GM06990 (cell line): ENCODE data around the gene PLPP4.

Source experiments
- DNase-seq: peaks from one replicate; pipeline ENCODE4 v3.0.0-alpha.2; 2011; ENCODE audit not compliant: insufficient read length; ENCODE audit errors: extremely low read depth
- H3K27me3 ChIP-seq: replicated peaks from 2 replicates; pipeline ENCODE4 v1.6.0; 2011; ENCODE audit warnings: low read length; ENCODE audit not compliant: control insufficient read depth, insufficient read depth
- H3K36me3 ChIP-seq: 2 replicates; pipeline ENCODE4 v1.5.1; 2011; ENCODE audit warnings: low read length; ENCODE audit not compliant: control insufficient read depth, insufficient read depth
- H3K4me3 ChIP-seq: replicated peaks from 2 replicates; pipeline ENCODE4 v1.5.1; 2011; ENCODE audit warnings: low read depth, mild to moderate bottlenecking, control low read depth, low read length
- CTCF ChIP-seq: IDR thresholded peaks from 2 replicates; pipeline ENCODE4 v1.5.1; 2011; ENCODE audit warnings: low read length, control low read depth, mild to moderate bottlenecking, inconsistent platforms; ENCODE audit not compliant: insufficient read depth, poor library complexity, severe bottlenecking

Gene PLPP4

GRCh38 chr10:120460776-120461175, 3.7 kb downstream of the PLPP4 start:
- DNase-seq: no peak
- Histone ChIP-seq H3K4me3 (no peak overlapping the region), H3K36me3 (no peaks in the 10 kb centered on the region), H3K27me3 (peaks cover 6% of the 10 kb centered on the region; the same call in 1 of the 2 replicates)
- TF ChIP-seq CTCF: no peak

DNA sequence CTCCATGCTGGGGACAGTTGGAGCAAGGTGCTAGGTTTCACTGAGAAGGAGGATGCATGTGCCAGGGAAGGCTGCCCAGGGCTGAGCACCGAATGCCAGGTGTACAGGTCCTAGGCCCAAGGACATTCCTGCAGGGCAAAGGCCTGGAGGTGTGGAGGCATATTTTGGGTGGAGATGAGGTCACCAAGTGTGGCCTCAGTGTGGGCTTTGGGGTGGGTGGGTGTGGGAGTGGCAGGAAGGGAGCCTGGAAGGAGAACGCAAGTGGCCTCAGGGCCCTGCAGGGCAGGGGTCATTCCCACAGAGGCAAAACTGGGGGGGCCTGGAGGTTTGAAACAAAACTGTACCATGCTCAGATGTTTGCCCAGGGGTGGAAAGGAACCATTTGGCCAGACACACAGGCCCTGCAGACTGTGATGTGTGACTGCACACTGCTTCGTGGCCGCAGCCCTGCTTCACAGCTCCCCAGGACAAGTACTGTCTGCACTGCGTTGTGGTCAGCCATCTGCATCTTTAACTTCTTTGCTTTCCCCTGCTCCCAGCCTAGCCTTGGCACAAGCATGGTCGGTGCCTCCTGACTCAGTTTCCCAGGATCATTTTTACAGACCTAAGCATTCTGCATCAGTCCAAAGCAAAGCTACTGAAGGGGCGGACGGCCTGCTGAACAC, 5.1 kb downstream of the PLPP4 start:
- H3K4me3 ChIP-seq: no peak overlapping the region
- TF ChIP-seq CTCF: no peak
- no peak for DNase-seq

DNA sequence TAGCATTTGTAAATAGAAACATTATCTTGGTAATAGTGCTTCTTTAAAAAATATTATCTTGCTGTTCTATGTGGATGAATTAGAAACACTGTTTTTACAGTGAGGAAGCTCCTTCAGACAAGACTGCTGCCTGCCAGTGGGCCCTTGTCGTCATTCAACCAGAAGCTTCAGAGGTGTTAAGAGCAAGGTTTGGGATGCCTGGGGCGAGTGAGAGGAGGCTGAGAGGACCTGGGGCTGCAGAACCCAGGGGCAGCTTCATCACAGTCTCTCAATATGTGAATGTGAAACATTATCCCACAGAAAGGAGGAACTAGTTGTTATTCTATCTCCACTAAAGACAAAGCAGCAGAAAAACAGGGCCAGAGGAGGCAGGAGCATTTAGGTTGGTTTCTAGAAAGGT, 8.1 kb downstream of the PLPP4 start:
- DNase-seq: no peak

More for the DNA sequence above, 5.1 kb downstream of the PLPP4 start:
- no peaks in the 10 kb centered on the region for H3K36me3 ChIP-seq
- peaks cover 2% of the 10 kb centered on the region; the same call in 1 of the 2 replicates for H3K27me3 ChIP-seq

DNA sequence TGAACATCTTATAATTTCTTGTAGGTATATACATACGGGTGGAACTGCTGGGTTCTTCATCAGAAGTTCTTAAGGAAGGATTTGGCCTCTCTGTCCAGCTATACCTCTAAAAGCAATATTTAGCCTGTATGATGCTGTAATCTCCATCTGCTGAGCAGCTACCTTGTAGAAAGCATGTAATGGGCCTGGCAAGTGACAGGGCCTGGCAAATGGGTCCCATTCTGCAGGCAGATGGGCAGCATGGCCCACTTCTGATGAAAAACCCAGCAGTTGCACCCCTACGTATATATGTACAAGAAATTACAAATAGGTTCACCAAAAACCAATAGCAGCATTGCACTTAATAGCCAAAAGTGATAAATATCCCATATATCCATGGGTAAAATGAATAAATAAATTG, 9.0 kb downstream of the PLPP4 start:
- DNase-seq: no peak
- Histone ChIP-seq H3K36me3 (no peaks in the 10 kb centered on the region), H3K4me3 (no peak overlapping the region), H3K27me3 (no peaks in the 10 kb centered on the region; the same call in 1 of the 2 replicates)
- TF ChIP-seq CTCF: no peak

More for the DNA sequence above, 8.1 kb downstream of the PLPP4 start:
- H3K36me3 ChIP-seq: no peaks in the 10 kb centered on the region
- TF ChIP-seq CTCF: no peak
- no peaks in the 10 kb centered on the region; the same call in 1 of the 2 replicates for H3K27me3 ChIP-seq
- no peak overlapping the region for H3K4me3 ChIP-seq

DNA sequence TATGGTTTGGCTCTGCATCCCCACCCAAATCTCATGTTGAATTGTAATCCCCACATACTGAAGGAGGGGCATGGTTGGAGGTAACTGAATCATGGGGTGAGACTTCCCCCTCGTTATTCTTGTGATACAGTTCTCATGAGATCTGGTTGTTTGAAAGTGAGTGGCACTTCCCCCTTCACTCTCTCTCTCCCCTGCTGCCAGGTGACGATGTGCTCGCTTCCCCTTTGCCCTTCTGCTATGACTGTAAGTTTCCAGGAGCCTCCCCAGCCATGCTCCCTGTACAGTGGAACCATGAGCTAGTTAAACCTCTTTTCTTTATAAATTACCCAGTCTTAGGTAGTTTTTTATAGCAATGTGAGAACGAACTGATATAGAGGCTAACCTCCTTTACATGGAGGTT, 16.6 kb downstream of the PLPP4 start:
- Histone ChIP-seq H3K4me3 (no peak overlapping the region), H3K36me3 (no peaks in the 10 kb centered on the region), H3K27me3 (no peaks in the 10 kb centered on the region; the same call in 1 of the 2 replicates)
- no peak for TF ChIP-seq CTCF
- DNase-seq: no peak
